ENCODE results near the gene TIFAB.
A peak's percentile ranks its signal among the peaks of the same experiment; 100 is the strongest.

Gene TIFAB

GRCh38 chr5:135482381-135482933, 30.3 kb upstream of the TIFAB start:
- no peak for DNase-seq (ENCODE audit: low read depth, low spot score)

- no peak for DNase-seq (ENCODE audit: low read depth, low spot score)
Observed at GRCh38 chr5:135481909-135482311, 29.8 kb upstream of the TIFAB start.

- no peak for DNase-seq (ENCODE audit: low read depth, low spot score)
Observed at GRCh38 chr5:135481387-135481786, 29.2 kb upstream of the TIFAB start.

- DNase-seq (ENCODE audit: low read depth, low spot score) = no peak
Observed at GRCh38 chr5:135480511-135480910, 28.4 kb upstream of the TIFAB start.

GRCh38 chr5:135478938-135479337, 26.8 kb upstream of the TIFAB start:
- DNase-seq (ENCODE audit: low read depth, low spot score) = no peak

GRCh38 chr5:135477613-135478066, 25.5 kb upstream of the TIFAB start:
- no peak for DNase-seq (ENCODE audit: low read depth, low spot score)

- no peak for DNase-seq (ENCODE audit: low read depth, low spot score)
Observed at GRCh38 chr5:135476615-135477581, 24.7 kb upstream of the TIFAB start.

- peak; percentile 70 for DNase-seq (ENCODE audit: low read depth, low spot score)
Observed at GRCh38 chr5:135473956-135474670, 22.0 kb upstream of the TIFAB start.

GRCh38 chr5:135472141-135472540, 20.0 kb upstream of the TIFAB start:
- no peak for DNase-seq (ENCODE audit: low read depth, low spot score)

GRCh38 chr5:135471726-135472125, 19.6 kb upstream of the TIFAB start:
- DNase-seq (ENCODE audit: low read depth, low spot score) = no peak

- no peak for DNase-seq (ENCODE audit: low read depth, low spot score)
Observed at GRCh38 chr5:135469911-135470310, 17.8 kb upstream of the TIFAB start.

GRCh38 chr5:135468541-135468940, 16.4 kb upstream of the TIFAB start:
- no peak for DNase-seq (ENCODE audit: low read depth, low spot score)

- no peak for DNase-seq (ENCODE audit: low read depth, low spot score)
Observed at GRCh38 chr5:135467871-135468485, 15.8 kb upstream of the TIFAB start.

GRCh38 chr5:135467051-135467625, 15.0 kb upstream of the TIFAB start:
- DNase-seq (ENCODE audit: low read depth, low spot score) = no peak

GRCh38 chr5:135466178-135467050, 14.3 kb upstream of the TIFAB start:
- peak; percentile 91 for DNase-seq (ENCODE audit: low read depth, low spot score)

GRCh38 chr5:135465391-135466122, 13.4 kb upstream of the TIFAB start:
- no peak for DNase-seq (ENCODE audit: low read depth, low spot score)

- peak; percentile 96 for DNase-seq (ENCODE audit: low read depth, low spot score)
Observed at GRCh38 chr5:135462304-135462703, 10.2 kb upstream of the TIFAB start.

- no peak for DNase-seq (ENCODE audit: low read depth, low spot score)
Observed at GRCh38 chr5:135461481-135462151, 9.5 kb upstream of the TIFAB start.

Measured in ELF-1 (cell line).